ENCODE measurements around the gene DGCR6.
"Not testable (repeated sequence)": the region's sequence is repeated elsewhere in the genome, so short reads cannot be mapped to it uniquely, and the experiment has no call there.

Gene DGCR6

GRCh38 chr22:18935889-18936529 is 29.9 kb downstream of the DGCR6 start, which contains the start of gene PRODH:
PRODH (minus strand) TSS chr22:18936293; CDS start chr22:18936287, 6 bp downstream.
- Histone ChIP-seq H4K91ac (ENCODE audit: low read depth, low read length) (no peak within 1 kb of the TSS), H2BK12ac (ENCODE audit: low read length) (no peak within 1 kb of the TSS), H3K27me3 (ENCODE audit: insufficient read depth, low read length) (no peaks in the 10 kb centered on the region), H3K36me3 (ENCODE audit: control insufficient read depth in 1 of 2, insufficient read depth in 2 of 2, low read length in 2 of 2) (no peaks in the 10 kb centered on the region), H3K18ac (ENCODE audit: low read length) (no peak within 1 kb of the TSS), H2AFZ (ENCODE audit: insufficient read depth, low read length, poor library complexity) (no peak within 1 kb of the TSS), H2BK120ac (ENCODE audit: insufficient read depth, low read length, poor library complexity) (no peak within 1 kb of the TSS), H3K79me2 (ENCODE audit: control insufficient read depth, insufficient read depth, low read length, poor library complexity) (no peaks in the 10 kb centered on the region), H2AK5ac (ENCODE audit: low read length) (no peak within 1 kb of the TSS), H3K14ac (ENCODE audit: low read length) (no peak within 1 kb of the TSS), H3K4me1 (ENCODE audit: control insufficient read depth in 1 of 2, insufficient read depth in 2 of 2, low read length in 2 of 2) (no peaks in the 10 kb centered on the region), H4K12ac (ENCODE audit: low read depth, low read length) (no peak within 1 kb of the TSS), H4K8ac (ENCODE audit: low read depth, low read length) (no peak within 1 kb of the TSS), H3K79me1 (ENCODE audit: low read length) (no peaks in the 10 kb centered on the region), H3K27ac (ENCODE audit: low read depth, low read length) (no peak within 1 kb of the TSS), H3K4me3 (ENCODE audit: low read depth, low read length) (no peak within 1 kb of the TSS), H3K9me3 (ENCODE audit: insufficient read depth, low read depth, low read length) (no peaks in the 10 kb centered on the region), H3K23ac (ENCODE audit: low read length) (no peak within 1 kb of the TSS), H2BK5ac (ENCODE audit: low read depth, low read length, poor library complexity) (no peak within 1 kb of the TSS), H3K4ac (ENCODE audit: low read depth, low read length) (no peak within 1 kb of the TSS), H3K4me2 (ENCODE audit: low read length) (no peak within 1 kb of the TSS), H3K9ac (ENCODE audit: low read length) (no peak within 1 kb of the TSS)
- no CpG with 5 or more reads among the region's 67 CpGs for WGBS (ENCODE audit: extremely low coverage, insufficient coverage, insufficient read length)
- DNase-seq = no peak

- H2BK120ac ChIP-seq (ENCODE audit: insufficient read depth, low read length, poor library complexity); H3K4ac ChIP-seq (ENCODE audit: low read depth, low read length); H3K79me2 ChIP-seq (ENCODE audit: control insufficient read depth, insufficient read depth, low read length, poor library complexity); H3K23ac ChIP-seq (ENCODE audit: low read length); H2BK12ac ChIP-seq (ENCODE audit: low read length); H3K14ac ChIP-seq (ENCODE audit: low read length); DNase-seq; H3K79me1 ChIP-seq (ENCODE audit: low read length); H2AFZ ChIP-seq (ENCODE audit: insufficient read depth, low read length, poor library complexity); H3K9me3 ChIP-seq (ENCODE audit: insufficient read depth, low read depth, low read length); H4K91ac ChIP-seq (ENCODE audit: low read depth, low read length); H2AK5ac ChIP-seq (ENCODE audit: low read length); H3K4me3 ChIP-seq (ENCODE audit: low read depth, low read length); H4K8ac ChIP-seq (ENCODE audit: low read depth, low read length); H2BK5ac ChIP-seq (ENCODE audit: low read depth, low read length, poor library complexity); H3K27ac ChIP-seq (ENCODE audit: low read depth, low read length); H3K4me2 ChIP-seq (ENCODE audit: low read length); H3K18ac ChIP-seq (ENCODE audit: low read length); H3K36me3 ChIP-seq (ENCODE audit: control insufficient read depth in 1 of 2, insufficient read depth in 2 of 2, low read length in 2 of 2); H3K4me1 ChIP-seq (ENCODE audit: control insufficient read depth in 1 of 2, insufficient read depth in 2 of 2, low read length in 2 of 2); H4K12ac ChIP-seq (ENCODE audit: low read depth, low read length); H3K27me3 ChIP-seq (ENCODE audit: insufficient read depth, low read length); H3K9ac ChIP-seq (ENCODE audit: low read length): not testable (repeated sequence)
- no CpG with 5 or more reads among the region's 8 CpGs for WGBS (ENCODE audit: extremely low coverage, insufficient coverage, insufficient read length)
Observed at GRCh38 chr22:18938691-18939090, 32.6 kb downstream of the DGCR6 start.

GRCh38 chr22:18947105-18947504 is 41.0 kb downstream of the DGCR6 start:
- not testable (repeated sequence) for H3K4me3 ChIP-seq (ENCODE audit: low read depth, low read length); H4K12ac ChIP-seq (ENCODE audit: low read depth, low read length); DNase-seq; H4K91ac ChIP-seq (ENCODE audit: low read depth, low read length); H4K8ac ChIP-seq (ENCODE audit: low read depth, low read length); H3K4me2 ChIP-seq (ENCODE audit: low read length); H3K23ac ChIP-seq (ENCODE audit: low read length); H3K14ac ChIP-seq (ENCODE audit: low read length); H2BK5ac ChIP-seq (ENCODE audit: low read depth, low read length, poor library complexity); H2AFZ ChIP-seq (ENCODE audit: insufficient read depth, low read length, poor library complexity); H2BK120ac ChIP-seq (ENCODE audit: insufficient read depth, low read length, poor library complexity); H3K27ac ChIP-seq (ENCODE audit: low read depth, low read length); H3K36me3 ChIP-seq (ENCODE audit: control insufficient read depth in 1 of 2, insufficient read depth in 2 of 2, low read length in 2 of 2); H3K79me1 ChIP-seq (ENCODE audit: low read length); H2BK12ac ChIP-seq (ENCODE audit: low read length); H3K9ac ChIP-seq (ENCODE audit: low read length); H3K9me3 ChIP-seq (ENCODE audit: insufficient read depth, low read depth, low read length); H3K18ac ChIP-seq (ENCODE audit: low read length); H3K4ac ChIP-seq (ENCODE audit: low read depth, low read length); H3K4me1 ChIP-seq (ENCODE audit: control insufficient read depth in 1 of 2, insufficient read depth in 2 of 2, low read length in 2 of 2); H3K79me2 ChIP-seq (ENCODE audit: control insufficient read depth, insufficient read depth, low read length, poor library complexity); H3K27me3 ChIP-seq (ENCODE audit: insufficient read depth, low read length); H2AK5ac ChIP-seq (ENCODE audit: low read length)
- WGBS (ENCODE audit: extremely low coverage, insufficient coverage, insufficient read length) = no CpG with 5 or more reads among the region's 9 CpGs

- H3K23ac ChIP-seq (ENCODE audit: low read length) = no peak overlapping the region
- H2BK12ac ChIP-seq (ENCODE audit: low read length) = no peak overlapping the region
- no CpG with 5 or more reads among the region's 12 CpGs for WGBS (ENCODE audit: extremely low coverage, insufficient coverage, insufficient read length)
- no peak for DNase-seq
- no peaks in the 10 kb centered on the region for H3K9me3 ChIP-seq (ENCODE audit: insufficient read depth, low read depth, low read length)
- no peak overlapping the region for H3K4me3 ChIP-seq (ENCODE audit: low read depth, low read length)
- no peak overlapping the region for H2AK5ac ChIP-seq (ENCODE audit: low read length)
- H4K12ac ChIP-seq (ENCODE audit: low read depth, low read length) = no peak overlapping the region
- H3K18ac ChIP-seq (ENCODE audit: low read length) = no peak overlapping the region
- no peak overlapping the region for H4K91ac ChIP-seq (ENCODE audit: low read depth, low read length)
- no peaks in the 10 kb centered on the region for H3K79me2 ChIP-seq (ENCODE audit: control insufficient read depth, insufficient read depth, low read length, poor library complexity)
- no peak overlapping the region for H3K9ac ChIP-seq (ENCODE audit: low read length)
- H3K4ac ChIP-seq (ENCODE audit: low read depth, low read length) = no peak overlapping the region
- no peak overlapping the region for H4K8ac ChIP-seq (ENCODE audit: low read depth, low read length)
- H3K4me1 ChIP-seq (ENCODE audit: control insufficient read depth in 1 of 2, insufficient read depth in 2 of 2, low read length in 2 of 2) = peaks cover 3% of the 10 kb centered on the region in 2 experiments
- no peaks in the 10 kb centered on the region for H3K36me3 ChIP-seq (ENCODE audit: control insufficient read depth in 1 of 2, insufficient read depth in 2 of 2, low read length in 2 of 2)
- no peak overlapping the region for H3K4me2 ChIP-seq (ENCODE audit: low read length)
- H2BK120ac ChIP-seq (ENCODE audit: insufficient read depth, low read length, poor library complexity) = no peak overlapping the region
- no peak overlapping the region for H3K27ac ChIP-seq (ENCODE audit: low read depth, low read length)
- H2AFZ ChIP-seq (ENCODE audit: insufficient read depth, low read length, poor library complexity) = no peak overlapping the region
- H3K14ac ChIP-seq (ENCODE audit: low read length) = no peak overlapping the region
- H3K27me3 ChIP-seq (ENCODE audit: insufficient read depth, low read length) = no peaks in the 10 kb centered on the region
- H3K79me1 ChIP-seq (ENCODE audit: low read length) = no peaks in the 10 kb centered on the region
- H2BK5ac ChIP-seq (ENCODE audit: low read depth, low read length, poor library complexity) = no peak overlapping the region
Observed at GRCh38 chr22:18947905-18948304, 41.8 kb downstream of the DGCR6 start.

Data from trophoblast cell (in vitro differentiated cells and primary cell).